BLaER1 treated with 17β-estradiol and CSF1 and Interleukin-3, amounts not matched to agents 10 nM and 100 nM (cell line): ENCODE results near the gene ADCY1.

Experiments used
- H3K27ac ChIP-seq, 11 experiments: shearing (Covaris generic); formaldehyde crosslinking; 2 replicates each; pipeline ENCODE4 v1.8.1; 2022
- H3K27me3 ChIP-seq, 11 experiments: shearing (Covaris generic); formaldehyde crosslinking; 2 replicates each; pipeline ENCODE4 v1.8.1; 2022
- H3K36me3 ChIP-seq, 11 experiments: shearing (Covaris generic); formaldehyde crosslinking; 2 replicates each; pipeline ENCODE4 v1.8.1; 2022
- H3K4me1 ChIP-seq, 10 experiments: shearing (Covaris generic); formaldehyde crosslinking; 2 replicates each; pipeline ENCODE4 v1.8.1; 2022
- H3K4me2 ChIP-seq, 11 experiments: shearing (Covaris generic); formaldehyde crosslinking; 2 replicates each; pipeline ENCODE4 v1.8.1; 2022
- H3K4me3 ChIP-seq, 10 experiments: shearing (Covaris generic); formaldehyde crosslinking; 2 replicates each; pipeline ENCODE4 v1.8.1; 2022
- H3K9ac ChIP-seq, 11 experiments: shearing (Covaris generic); formaldehyde crosslinking; 2 replicates each; pipeline ENCODE4 v1.8.1; 2022
- H3K9me3 ChIP-seq, 11 experiments: shearing (Covaris generic); formaldehyde crosslinking; replicated peaks in 1 of 11; 2 replicates each; pipeline ENCODE4 v1.8.1; 2022
- H4K20me1 ChIP-seq, 11 experiments: shearing (Covaris generic); formaldehyde crosslinking; 2 replicates each; pipeline ENCODE4 v1.8.1; 2022
- Cebpa-rat ChIP-seq, 11 experiments: shearing (Covaris generic); IDR thresholded peaks; 2 replicates each; pipeline ENCODE4 v1.8.1; 2022

ADCY1 gene

GRCh38 chr7:45696476-45696875, 122.3 kb downstream of the ADCY1 start:
- Histone ChIP-seq H3K4me2 (no peak overlapping the region), H3K9ac (no peak overlapping the region)

GRCh38 chr7:45697576-45698136, 123.5 kb downstream of the ADCY1 start:
- no peak overlapping the region for H3K4me3 ChIP-seq
- no peaks in the 10 kb centered on the region for H4K20me1 ChIP-seq
- H3K4me1 ChIP-seq, result peaks cover 0 to 10% (median 0%) of the 10 kb centered on the region in 10 experiments; a peak in 5 of 20 replicates
- peak overlapping the region in 1 of 11 experiments; percentile 33; a peak in 1 of 22 replicates for H3K4me2 ChIP-seq
- no peaks in the 10 kb centered on the region for H3K27me3 ChIP-seq
- no peak overlapping the region for H3K9ac ChIP-seq
- no peaks in the 10 kb centered on the region for H3K9me3 ChIP-seq
- no peak for TF ChIP-seq Cebpa-rat (IDR thresholded peaks at IDR 0.05)
- H3K36me3 ChIP-seq, result no peaks in the 10 kb centered on the region
- H3K27ac ChIP-seq, result no peak overlapping the region

More at GRCh38 chr7:45696476-45696875, 122.3 kb downstream of the ADCY1 start:
- Histone ChIP-seq H3K27ac (no peak overlapping the region), H3K36me3 (no peaks in the 10 kb centered on the region), H3K4me3 (no peak overlapping the region), H3K9me3 (no peaks in the 10 kb centered on the region), H4K20me1 (no peaks in the 10 kb centered on the region), H3K27me3 (no peaks in the 10 kb centered on the region), H3K4me1 (peaks cover 0 to 10% (median 0%) of the 10 kb centered on the region in 10 experiments; a peak in 5 of 20 replicates)
- TF ChIP-seq Cebpa-rat (IDR thresholded peaks at IDR 0.05), result no peak

DNA sequence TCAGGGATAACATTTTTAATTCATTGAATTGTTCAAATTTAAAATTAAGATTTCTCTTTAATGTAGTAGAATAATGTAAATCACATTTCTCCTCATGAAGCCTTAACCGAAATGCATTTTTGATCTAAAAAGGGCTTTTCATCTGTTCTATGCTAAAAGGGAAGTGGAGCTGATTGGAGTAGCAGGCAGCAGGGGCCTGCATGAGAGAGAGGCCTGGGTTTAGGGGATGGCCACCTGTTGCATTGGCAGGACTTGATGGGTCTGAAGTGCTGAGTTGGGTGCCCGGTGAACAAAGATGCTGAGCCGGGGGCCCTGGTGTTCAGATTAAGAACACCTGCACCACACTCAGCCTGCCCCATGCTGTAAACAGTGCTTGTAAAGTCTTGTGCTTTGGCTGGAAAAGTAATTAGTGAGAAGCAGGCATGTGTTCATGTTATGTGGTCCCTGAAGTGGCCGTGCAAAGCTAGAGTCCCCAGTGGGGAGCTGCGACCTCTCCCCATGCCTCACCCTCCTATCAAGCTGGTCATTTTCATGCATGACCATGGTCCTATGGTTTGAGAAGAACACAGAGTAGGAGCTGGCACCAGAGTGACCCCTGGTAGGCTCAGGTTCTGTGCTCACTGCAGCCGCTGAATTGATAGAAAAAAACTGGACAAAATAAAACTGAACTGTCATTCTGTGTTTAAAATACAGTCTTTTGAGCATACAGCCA, 124.3 kb downstream of the ADCY1 start:
- no peak for TF ChIP-seq Cebpa-rat (IDR thresholded peaks at IDR 0.05)
- H3K9ac ChIP-seq, result no peak overlapping the region
- no peaks in the 10 kb centered on the region for H4K20me1 ChIP-seq
- no peaks in the 10 kb centered on the region for H3K27me3 ChIP-seq
- peaks cover 0 to 10% (median 0%) of the 10 kb centered on the region in 10 experiments; a peak in 5 of 20 replicates for H3K4me1 ChIP-seq
- no peaks in the 10 kb centered on the region for H3K36me3 ChIP-seq
- no peak overlapping the region for H3K27ac ChIP-seq
- H3K9me3 ChIP-seq, result no peaks in the 10 kb centered on the region
- H3K4me2 ChIP-seq, result no peak overlapping the region
- H3K4me3 ChIP-seq, result no peak overlapping the region

DNA sequence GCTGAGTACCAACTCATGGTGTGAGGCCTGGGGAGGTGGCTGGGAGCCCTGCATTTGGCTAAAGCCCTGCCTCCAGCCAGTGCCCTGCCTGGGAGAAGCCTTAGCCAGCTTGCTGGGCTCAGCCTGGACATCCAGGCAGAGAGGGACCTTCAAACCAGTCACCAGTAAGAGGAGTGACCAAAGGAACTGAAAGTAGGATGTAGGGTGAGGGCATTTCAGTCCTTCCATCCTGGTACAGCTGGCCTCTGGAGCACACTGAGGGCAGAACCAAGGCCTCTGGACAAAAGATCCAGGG, 124.8 kb downstream of the ADCY1 start:
- H3K27me3 ChIP-seq, result no peaks in the 10 kb centered on the region
- TF ChIP-seq Cebpa-rat (IDR thresholded peaks at IDR 0.05), result no peak
- H4K20me1 ChIP-seq, result no peaks in the 10 kb centered on the region
- H3K9me3 ChIP-seq, result no peaks in the 10 kb centered on the region
- H3K4me1 ChIP-seq, result peaks cover 0 to 10% (median 0%) of the 10 kb centered on the region in 10 experiments; a peak in 5 of 20 replicates
- H3K9ac ChIP-seq, result no peak overlapping the region
- H3K36me3 ChIP-seq, result no peaks in the 10 kb centered on the region
- no peak overlapping the region for H3K4me2 ChIP-seq
- H3K27ac ChIP-seq, result no peak overlapping the region
- H3K4me3 ChIP-seq, result no peak overlapping the region

DNA sequence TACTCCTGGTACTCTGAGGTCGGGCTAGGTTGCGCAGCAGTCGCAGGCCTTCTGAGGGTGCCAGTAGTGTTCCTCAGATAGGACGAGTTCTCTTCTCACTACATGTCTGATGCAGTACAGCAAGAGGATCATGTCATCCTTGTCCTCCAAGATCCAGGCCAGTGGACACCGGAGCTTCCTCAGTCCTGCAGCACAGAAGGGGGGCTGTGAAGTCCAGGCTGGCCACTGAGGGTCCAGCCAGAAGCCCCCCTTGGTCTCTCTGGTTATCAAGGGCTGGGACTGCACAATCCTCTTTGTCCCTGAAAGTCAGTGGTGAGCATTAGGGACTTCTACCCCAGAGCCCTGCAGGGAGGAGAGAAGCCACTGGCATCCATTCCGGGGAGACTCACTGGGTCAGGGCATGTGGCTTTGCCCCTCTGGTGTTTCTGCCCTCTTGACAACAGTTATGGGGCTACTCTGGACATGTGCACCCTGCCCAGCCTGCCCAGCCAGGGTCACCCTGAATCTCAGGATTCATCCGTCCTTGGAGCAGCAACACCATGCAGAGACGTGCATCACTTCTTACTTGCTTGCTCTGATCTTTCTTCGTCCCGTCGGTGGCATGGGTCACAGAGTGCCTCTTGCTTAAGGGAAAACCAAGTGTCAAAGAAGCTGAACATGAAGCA, 125.7 kb downstream of the ADCY1 start:
- no peak overlapping the region for H3K4me3 ChIP-seq
- H3K27me3 ChIP-seq, result no peaks in the 10 kb centered on the region

GRCh38 chr7:45700556-45700955, 126.4 kb downstream of the ADCY1 start:
- H3K27ac ChIP-seq, result no peak overlapping the region
- no peaks in the 10 kb centered on the region for H3K27me3 ChIP-seq
- H3K36me3 ChIP-seq, result no peaks in the 10 kb centered on the region
- H3K9ac ChIP-seq, result no peak overlapping the region
- no peak overlapping the region for H3K4me3 ChIP-seq
- H4K20me1 ChIP-seq, result no peaks in the 10 kb centered on the region
- H3K4me1 ChIP-seq, result peaks cover 0 to 10% (median 0%) of the 10 kb centered on the region in 10 experiments; a peak in 5 of 20 replicates
- TF ChIP-seq Cebpa-rat (IDR thresholded peaks at IDR 0.05), result no peak
- H3K9me3 ChIP-seq, result no peaks in the 10 kb centered on the region
- H3K4me2 ChIP-seq, result no peak overlapping the region

More for the DNA sequence above, 125.7 kb downstream of the ADCY1 start:
- no peak overlapping the region for H3K4me2 ChIP-seq
- H3K27ac ChIP-seq, result no peak overlapping the region
- H3K9me3 ChIP-seq, result no peaks in the 10 kb centered on the region
- no peak for TF ChIP-seq Cebpa-rat (IDR thresholded peaks at IDR 0.05)
- H4K20me1 ChIP-seq, result no peaks in the 10 kb centered on the region
- peaks cover 0 to 10% (median 0%) of the 10 kb centered on the region in 10 experiments; a peak in 5 of 20 replicates for H3K4me1 ChIP-seq
- H3K9ac ChIP-seq, result no peak overlapping the region
- no peaks in the 10 kb centered on the region for H3K36me3 ChIP-seq

DNA sequence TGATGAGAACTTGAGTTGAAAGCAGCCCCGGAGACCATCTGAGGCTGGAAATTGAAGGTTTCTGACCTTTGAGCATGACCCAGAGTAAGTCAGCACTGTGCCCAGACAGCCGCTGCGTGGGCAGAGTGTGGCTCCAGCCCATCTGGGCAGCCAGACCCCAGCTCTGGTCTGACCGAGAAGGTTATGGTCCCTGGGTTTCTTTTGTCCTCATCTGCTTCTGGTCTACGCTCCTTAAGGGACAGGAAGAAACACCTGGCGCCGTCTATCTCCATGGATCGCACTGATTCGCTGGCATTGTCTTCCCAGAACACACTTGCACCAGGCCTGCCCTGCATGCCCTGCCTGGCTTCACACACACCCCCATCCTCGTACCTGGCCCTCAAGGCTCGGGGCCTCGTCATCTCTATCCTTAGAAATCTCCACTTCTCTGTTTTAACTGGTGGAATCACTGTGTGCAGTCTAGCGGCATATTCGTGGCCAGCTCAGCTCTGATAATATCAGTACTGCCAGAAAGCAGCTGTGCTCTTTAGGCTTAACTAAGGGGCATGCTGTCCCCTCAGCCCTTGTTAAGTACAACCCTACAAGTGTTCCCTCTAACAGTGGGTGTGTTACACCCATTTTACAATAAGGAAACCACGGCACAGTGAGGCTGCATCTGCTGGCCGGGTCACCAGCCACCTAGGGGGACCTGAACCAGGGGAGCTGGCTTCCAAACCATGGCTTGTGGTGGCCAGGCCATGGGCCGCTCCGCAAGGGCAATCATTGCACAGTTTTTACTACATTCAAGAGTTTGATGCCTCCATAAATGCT, 127.7 kb downstream of the ADCY1 start:
- Histone ChIP-seq H4K20me1 (no peaks in the 10 kb centered on the region), H3K4me2 (no peak overlapping the region), H3K9ac (no peak overlapping the region), H3K27me3 (no peaks in the 10 kb centered on the region), H3K9me3 (no peaks in the 10 kb centered on the region), H3K36me3 (no peaks in the 10 kb centered on the region), H3K27ac (no peak overlapping the region), H3K4me3 (no peak overlapping the region), H3K4me1 (peaks cover 0 to 10% (median 0%) of the 10 kb centered on the region in 10 experiments; a peak in 5 of 20 replicates)
- no peak for TF ChIP-seq Cebpa-rat (IDR thresholded peaks at IDR 0.05)

- Histone ChIP-seq H3K27me3 (no peaks in the 10 kb centered on the region), H3K4me1 (peaks cover 0 to 4% (median 0%) of the 10 kb centered on the region in 10 experiments; a peak in 5 of 20 replicates), H3K36me3 (no peaks in the 10 kb centered on the region), H3K27ac (no peak overlapping the region), H3K4me3 (no peak overlapping the region), H3K9me3 (no peaks in the 10 kb centered on the region), H3K4me2 (no peak overlapping the region), H4K20me1 (no peaks in the 10 kb centered on the region), H3K9ac (no peak overlapping the region)
- TF ChIP-seq Cebpa-rat (IDR thresholded peaks at IDR 0.05), result no peak
Measured at GRCh38 chr7:45702751-45703150, 128.6 kb downstream of the ADCY1 start.

DNA sequence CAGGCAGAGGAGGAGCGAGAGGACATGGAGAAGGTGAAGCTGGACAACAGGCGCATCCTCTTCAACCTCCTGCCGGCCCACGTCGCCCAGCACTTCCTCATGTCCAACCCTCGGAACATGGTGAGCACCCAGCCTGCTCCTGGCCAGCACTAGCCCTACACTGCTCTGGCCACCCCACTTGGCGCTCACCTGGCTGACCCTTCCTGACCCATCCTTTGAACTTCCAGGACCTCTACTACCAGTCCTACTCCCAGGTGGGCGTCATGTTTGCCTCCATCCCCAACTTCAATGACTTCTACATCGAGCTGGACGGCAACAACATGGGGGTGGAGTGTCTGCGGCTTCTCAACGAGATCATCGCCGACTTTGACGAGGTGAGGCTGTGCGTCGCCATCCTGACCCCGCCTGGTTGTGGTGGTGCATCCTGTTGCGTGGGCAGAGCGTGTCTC, 129.2 kb downstream of the ADCY1 start:
- H4K20me1 ChIP-seq, result no peaks in the 10 kb centered on the region
- H3K9ac ChIP-seq, result no peak overlapping the region
- no peaks in the 10 kb centered on the region for H3K9me3 ChIP-seq
- no peak overlapping the region for H3K4me2 ChIP-seq
- no peak for TF ChIP-seq Cebpa-rat (IDR thresholded peaks at IDR 0.05)
- H3K36me3 ChIP-seq, result no peaks in the 10 kb centered on the region
- H3K27ac ChIP-seq, result no peak overlapping the region
- H3K4me3 ChIP-seq, result no peak overlapping the region
- no peaks in the 10 kb centered on the region for H3K27me3 ChIP-seq
- no peaks in the 10 kb centered on the region for H3K4me1 ChIP-seq
